ENCODE data around the gene MAGEF1.

- TF ChIP-seq, protein P1, sequence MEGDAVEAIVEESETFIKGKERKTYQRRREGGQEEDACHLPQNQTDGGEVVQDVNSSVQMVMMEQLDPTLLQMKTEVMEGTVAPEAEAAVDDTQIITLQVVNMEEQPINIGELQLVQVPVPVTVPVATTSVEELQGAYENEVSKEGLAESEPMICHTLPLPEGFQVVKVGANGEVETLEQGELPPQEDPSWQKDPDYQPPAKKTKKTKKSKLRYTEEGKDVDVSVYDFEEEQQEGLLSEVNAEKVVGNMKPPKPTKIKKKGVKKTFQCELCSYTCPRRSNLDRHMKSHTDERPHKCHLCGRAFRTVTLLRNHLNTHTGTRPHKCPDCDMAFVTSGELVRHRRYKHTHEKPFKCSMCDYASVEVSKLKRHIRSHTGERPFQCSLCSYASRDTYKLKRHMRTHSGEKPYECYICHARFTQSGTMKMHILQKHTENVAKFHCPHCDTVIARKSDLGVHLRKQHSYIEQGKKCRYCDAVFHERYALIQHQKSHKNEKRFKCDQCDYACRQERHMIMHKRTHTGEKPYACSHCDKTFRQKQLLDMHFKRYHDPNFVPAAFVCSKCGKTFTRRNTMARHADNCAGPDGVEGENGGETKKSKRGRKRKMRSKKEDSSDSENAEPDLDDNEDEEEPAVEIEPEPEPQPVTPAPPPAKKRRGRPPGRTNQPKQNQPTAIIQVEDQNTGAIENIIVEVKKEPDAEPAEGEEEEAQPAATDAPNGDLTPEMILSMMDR (IDR thresholded peaks at IDR 0.05 in 8 of 11, conservative IDR thresholded peaks at IDR 0.05 in 3 of 11) = no peak
- TF ChIP-seq POLR2AphosphoS5 (IDR thresholded peaks at IDR 0.05) = no peak
- no peak for TF ChIP-seq POLR2A (IDR thresholded peaks at IDR 0.05)
Observed at GRCh38 chr3:184751204-184752040, 39.6 kb upstream of the MAGEF1 start.
